Activated CD8-positive, alpha-beta memory T cell treated with anti-CD3 and anti-CD28 coated beads for 4 hours (primary cell): ENCODE data around the gene NUDC.
"Not testable (repeated sequence)": the region's sequence is repeated elsewhere in the genome, so short reads cannot be mapped to it uniquely, and the experiment has no call there.

Experiments
- DNase-seq, 2 donors: peaks; one replicate each; pipeline ENCODE4 v3.0.0-alpha.2; 2020; ENCODE audit warnings: low read depth in 2 of 2

The NUDC gene

DNA sequence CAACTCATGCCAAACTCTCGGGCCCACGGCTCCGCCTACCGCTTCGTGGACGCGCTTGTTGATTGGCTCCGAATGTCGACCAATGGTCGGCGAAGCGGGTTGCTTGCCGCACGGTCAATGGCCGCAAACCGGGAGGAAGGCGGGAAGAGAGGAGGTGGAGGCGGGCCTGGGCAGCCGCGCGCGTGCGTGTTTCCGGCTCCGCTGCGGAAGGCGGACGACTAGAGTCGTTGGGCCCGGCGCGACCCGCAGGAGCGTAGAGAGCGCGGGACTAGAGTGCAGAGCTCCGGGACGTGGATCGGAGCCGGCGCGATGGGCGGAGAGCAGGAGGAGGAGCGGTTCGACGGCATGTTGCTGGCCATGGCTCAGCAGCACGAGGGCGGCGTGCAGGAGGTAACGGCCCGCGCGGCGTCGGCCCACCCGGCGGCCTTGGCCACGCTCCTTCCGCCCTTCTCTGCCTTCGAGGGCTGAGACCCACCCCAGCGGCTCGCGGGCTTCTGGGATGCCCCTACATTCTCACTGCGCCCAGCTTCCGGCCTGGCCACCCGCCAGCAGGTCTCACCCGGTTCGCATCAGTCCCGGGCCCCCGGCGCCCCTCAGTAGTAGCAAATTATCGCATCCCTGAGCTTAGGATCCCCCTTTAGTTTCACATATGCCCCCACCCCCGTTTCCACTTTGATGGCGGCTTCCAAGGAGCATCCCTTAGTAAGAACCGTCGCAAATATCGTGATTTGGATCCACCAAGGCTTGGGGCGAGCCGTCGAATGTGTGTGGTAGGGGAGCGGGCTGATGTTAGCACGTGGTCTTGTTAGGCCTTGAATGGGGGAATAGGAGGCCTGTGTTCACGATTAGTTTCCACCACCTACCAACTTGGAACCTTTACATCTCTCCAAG is at the start of gene NUDC:
Gene NUDC (plus strand): TSS at position 204 of the 891 bp plus-strand sequence. CDS start 106 bp downstream, at position 310.
- DNase-seq, result peak; percentile 88 to 91

DNA sequence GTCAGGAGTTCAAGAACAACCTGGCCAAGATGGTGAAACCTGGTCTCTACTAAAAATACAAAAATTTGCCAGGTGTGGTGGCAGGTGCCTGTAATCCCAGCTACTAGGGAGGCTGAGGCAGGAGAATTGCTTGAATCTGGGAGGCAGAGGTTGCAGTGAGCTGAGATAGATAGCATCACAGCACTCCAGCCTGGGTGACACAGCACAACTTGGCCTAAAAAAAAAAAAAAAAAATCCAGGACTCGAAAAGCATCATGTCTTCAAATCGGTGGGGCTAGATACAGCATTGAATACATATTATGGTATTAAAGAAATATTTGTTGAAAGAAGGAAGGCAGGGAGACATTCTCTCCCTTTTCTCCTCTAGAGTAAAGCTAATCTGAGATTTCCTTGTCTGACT is 48.4 kb upstream of the NUDC start:
- DNase-seq, result not testable (repeated sequence)

DNA sequence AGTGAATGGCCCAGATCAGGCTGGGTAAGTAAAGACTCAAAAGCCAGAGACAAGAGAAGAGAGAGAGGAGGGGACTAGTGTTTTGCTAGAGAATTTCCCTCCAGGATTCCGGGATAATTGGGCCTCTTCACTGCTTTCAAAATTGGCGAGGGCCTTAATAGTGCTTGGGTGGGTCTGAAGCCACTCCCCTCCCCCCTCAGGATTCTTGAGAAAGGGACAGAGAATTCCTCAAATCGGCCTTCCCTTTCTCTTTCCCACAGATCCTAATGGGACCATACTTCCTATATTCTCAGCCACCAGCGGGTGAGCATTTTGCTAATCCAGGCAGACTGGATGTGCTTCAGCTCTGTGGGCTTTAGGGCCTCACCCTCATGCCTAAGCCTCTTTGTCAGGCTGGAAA is 46.6 kb upstream of the NUDC start:
- DNase-seq, result no peak

DNA sequence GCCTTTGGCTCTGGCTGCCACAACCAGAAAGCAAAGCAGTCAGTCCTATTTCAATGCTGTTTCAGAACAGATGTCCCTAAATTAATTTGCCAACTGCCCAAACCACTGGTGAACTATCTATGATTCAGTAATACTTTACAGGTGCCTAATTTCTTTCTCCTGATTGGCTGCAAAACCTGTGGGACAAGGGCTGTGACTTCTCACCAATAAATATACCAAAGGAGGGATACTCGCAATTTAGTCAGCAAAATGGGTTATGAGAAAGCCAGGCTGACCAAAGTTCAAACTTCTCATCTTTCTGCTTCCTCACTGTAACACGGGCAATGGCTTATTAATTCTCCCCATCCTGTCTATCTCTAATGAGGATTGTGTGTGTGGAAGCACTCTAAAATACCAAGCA is 44.2 kb upstream of the NUDC start:
- no peak for DNase-seq

DNA sequence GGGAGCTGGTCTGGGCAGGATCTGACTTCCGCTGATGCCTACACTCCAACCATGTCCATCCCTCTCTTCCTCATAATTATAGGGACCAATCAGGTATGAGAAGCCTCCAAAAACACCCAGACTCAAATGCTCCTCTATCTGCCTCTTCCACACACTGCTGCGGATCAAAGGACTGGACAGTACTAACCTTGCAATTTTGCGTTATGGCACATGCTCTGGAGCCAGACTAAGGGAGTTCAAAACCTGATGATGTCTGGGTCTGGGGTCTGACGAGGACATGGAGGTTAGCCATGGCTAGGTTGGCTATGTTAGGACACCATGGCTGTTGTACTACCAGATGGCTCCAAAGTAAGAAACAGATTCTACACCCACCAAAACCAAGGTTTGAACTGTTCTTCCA is 41.8 kb upstream of the NUDC start:
- DNase-seq, result no peak

DNA sequence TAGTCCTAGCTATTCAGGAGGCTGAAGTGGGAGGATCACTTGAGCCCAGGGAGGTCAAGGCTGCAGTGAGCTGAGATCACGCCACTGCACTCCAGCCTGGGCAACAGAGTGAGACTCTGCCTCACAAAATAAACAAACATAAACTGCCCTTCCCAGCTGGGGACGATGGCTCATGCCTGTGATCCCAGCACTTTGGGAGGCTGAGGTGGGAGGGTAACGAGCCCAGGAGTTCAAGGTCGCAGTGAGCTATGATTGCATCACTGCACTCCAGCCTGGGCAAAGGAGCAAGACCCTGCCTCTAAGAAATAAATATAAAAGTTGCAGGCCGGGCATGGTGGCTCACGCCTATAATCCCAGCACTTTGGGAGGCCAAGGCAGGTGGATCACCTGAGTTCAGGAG is 39.9 kb upstream of the NUDC start:
- DNase-seq, result not testable (repeated sequence)

DNA sequence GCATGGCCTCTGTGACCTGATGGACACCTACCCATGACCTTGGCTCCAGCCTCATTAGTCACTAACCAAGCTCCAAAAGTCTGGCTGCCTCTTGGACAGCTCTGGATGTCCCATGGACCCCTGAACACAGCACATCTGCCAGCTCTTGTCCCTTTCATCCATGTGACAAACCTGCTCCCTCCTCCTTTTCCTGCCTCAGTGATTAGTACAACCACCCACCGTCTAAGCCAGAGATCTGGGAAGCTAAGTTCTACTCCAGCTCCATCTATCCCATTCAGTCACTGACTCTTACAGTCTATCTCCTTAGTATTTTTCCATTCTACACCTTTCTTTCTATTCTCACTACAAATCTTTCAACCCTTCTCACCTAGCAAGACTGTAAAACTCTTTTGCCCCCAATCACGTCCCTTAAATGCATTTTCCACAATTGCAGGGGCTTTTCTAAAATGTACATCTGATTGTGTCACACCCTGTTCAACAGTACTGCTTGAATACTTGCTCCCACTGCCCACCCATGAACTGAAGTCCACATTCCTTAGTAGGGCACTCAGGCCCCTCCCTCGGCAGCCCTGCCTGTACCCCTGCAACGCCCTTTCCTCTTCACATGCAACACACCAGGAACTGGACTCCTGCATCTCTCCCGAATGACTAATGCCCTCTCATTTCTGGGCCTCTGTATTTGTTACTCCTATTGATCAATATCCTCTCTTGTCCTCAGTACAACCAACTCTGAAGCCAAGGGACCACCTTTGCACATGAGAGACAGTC is 38.7 kb upstream of the NUDC start:
- DNase-seq, result no peak

DNA sequence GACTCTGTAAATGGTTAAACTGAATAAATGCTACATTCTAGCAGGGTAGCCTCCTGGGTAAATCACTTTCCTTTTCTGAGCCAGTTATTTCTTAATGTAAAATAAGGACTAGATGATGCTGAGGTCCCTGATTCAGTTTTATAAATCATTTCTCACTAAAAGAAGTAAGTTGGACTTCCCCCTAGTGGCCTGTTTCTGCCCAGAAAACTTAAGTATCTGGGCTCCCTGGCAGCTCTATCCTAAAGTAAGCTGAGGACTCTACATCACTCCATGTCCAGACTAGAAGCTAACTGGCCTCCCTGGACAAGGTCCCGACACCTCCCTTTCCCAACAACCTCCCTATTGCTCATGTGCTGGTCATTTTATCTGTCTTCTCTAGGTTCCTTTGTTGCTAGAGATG is 34.4 kb upstream of the NUDC start:
- DNase-seq, result no peak

DNA sequence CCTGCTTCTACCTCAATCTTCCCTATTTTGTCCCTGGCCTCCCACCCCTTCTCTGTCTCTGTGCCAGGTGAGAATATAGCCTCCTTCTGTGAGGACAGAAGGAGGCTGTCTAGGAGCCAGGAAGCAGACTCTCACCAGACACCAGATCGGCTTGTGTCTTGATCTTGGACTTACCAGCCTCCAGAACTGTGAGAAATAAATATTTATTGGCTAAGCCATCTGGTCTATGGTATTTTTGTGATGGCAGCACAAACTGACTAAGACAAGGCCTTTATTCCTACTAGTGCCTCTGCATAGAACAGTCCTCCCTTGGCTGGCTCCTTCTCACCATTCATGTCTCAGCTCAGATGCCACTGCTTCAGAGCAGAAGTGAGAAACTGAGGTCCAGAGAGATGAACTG is 33.3 kb upstream of the NUDC start:
- no peak for DNase-seq

DNA sequence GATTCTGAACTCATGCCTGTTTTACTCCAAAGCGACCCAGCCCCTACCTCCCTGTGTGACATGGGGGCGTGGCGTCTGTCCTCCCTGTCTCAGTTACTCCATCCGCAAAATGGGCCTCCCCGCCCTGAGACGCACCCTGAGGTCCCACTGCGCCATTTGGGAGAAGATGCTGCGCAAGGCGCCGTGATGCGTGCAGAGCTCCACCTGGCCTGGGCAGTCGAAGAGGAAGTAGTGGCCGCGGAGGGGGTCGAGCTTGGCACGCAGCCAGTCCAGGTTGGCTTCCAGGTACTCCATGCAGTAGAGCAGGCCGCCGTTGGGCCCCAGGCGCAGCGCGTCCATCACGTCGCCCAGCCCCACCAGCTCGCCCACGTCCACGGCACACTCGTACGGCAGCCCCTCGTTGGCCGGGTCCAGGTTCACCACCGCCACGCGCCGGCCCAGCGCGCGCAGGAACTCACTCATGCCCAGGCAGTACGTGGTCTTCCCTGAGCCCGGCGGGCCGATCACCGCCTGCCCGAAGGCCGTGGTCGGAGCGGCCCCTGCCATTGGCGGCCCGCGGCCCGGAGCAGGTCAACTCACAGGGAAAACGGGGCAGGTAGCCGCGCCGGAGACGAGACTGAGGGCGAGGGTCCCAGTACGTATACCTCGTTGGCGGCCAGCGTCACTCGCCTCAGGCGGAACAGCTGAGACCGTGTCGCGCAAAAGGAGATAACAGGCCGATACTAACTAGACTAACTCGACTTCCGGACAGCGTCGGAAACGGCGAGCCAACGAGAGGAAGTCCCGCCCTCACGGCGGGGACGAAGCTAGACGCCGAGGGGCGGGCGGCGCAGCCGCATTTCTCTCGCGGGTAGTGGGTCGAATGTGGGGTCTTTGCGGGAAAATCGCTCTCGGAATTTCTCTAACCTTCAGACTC is 31.7 kb upstream of the NUDC start, which contains the start of gene GPN2:
Gene GPN2 (minus strand): TSS at position 733 of the 916 bp plus-strand sequence. CDS start 187 bp downstream, at position 546.
- DNase-seq, result peak; percentile 50 to 66

DNA sequence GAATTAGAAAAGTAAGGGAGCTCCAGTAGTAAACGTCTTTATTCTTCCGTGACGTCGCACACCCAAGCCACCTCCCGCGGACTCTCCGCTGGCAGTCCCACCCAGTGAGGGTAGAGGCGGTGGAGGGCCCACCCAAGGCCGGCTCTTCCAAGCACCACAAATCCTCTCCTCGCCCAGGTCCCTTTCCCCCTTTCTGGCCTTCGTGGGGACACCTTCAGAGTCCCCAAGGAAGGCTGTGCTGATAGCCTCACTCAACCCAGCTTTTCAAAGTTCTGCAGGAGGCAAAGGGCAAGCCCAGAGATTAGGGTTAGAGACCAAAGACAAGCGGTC is 31.1 kb upstream of the NUDC start:
- DNase-seq, result no peak

DNA sequence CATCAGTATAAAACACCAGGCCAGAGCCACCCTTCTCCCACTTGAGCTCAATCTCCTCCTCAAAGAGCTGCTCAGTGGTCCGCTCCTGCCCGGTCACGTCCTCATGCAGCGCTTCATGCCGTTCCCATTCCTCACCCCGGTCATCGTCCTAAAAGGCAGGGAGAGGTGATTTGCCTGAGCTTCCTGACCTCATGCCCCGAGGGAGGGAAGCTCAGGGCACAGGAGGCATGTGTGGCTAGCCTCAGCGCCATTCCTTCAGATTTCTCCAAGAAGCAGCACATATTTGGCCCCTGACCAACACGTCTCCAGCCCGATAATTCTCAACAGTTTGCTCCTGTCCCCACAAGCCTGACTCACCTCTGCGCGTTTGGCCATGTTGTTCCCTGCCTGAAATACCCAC is 27.3 kb upstream of the NUDC start:
- no peak for DNase-seq

DNA sequence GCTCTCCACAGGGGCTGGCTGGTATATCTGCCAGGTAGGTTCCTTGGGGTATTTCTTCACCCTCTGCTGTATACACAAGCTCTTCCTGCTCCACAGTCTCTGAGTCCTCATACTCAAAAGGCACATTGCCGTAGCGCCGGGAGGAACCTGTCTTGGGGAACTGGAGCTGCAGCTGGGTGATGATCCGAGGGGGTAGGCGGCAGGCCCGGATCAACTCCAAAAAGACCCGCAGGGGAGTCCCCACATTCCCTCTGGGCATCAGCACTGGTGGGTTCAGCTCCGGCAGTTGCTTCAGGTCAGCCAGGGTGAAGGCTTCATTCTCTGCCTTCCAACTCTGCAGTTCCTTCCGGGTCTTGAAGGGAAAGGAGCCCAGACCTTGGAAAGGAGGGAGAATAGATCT is 24.2 kb upstream of the NUDC start:
- DNase-seq, result no peak

DNA sequence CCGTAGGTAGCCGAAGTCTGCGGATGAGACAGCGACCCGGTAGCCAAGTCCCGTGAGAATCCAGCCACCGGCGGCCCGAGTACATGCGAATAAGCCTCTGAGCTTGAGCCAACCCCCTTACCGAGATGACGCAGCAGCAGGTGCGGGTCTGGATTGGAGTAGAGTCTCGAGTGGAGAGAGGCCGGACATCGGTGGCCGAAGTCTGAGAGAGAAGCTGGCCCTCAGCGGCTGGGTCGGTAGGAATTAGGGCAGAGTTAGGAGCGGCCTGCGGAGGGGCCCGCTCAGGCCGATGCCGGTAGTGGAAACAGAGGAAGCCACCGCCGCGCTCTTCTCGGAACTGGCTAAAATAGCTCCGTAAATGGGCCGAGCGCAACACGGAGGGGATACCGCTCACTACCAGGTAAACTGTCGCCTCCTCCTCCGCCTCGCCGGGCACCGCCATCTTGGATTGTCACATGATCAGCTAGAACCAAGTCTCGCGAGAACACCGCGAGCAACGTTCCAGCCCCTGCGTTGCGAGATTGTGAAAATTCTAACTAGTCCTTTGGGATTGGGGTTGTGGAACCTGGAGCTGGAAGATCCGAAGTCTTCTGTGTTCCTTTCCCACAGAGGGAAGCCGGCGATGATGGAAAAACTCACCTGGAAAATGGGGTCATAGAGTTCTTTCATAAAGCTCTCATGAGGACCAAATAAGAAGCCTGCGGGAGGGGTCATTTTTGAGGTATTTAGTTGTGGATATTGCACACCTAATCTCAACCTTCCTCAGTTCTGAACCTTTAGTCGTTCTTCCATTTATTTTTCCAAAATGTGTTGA is 21.3 kb upstream of the NUDC start, which contains the start of gene GPATCH3:
Gene GPATCH3 (minus strand): TSS at position 467 of the 814 bp plus-strand sequence. CDS start 25 bp downstream, at position 442.
- DNase-seq, result peak; percentile 77 to 78

DNA sequence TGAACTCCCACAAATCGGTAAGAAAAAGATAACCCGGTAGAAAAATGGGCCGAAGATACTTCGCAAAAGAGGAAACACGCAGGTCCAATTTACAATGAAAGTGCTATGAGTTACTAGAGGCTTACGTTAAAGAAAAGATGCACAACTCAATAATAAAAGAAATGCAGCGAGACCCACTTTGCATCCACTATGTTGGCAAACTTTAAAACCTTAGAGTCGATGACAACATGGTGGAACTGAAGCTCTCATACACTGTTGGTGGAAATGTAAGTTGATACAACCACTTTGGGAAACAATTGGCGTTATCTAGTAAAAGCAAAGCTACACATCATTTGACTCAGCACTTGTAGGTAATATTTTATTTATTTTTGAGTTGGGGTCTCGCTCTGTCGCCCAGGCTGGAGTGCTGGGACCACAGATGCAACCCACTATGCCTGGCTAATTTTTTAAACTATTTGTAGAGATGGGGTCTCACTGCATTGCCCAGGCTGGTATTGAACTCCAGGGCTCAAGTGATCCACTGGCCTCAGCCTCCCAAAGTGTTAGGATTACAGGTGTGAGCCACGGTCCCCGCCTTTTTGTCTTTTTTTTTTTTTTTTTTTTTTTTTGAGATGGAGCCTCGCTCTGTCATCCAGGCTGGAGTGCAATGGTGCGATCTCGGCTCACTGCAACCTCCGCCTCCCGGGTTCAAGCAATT is 20.6 kb upstream of the NUDC start:
- no peak for DNase-seq

DNA sequence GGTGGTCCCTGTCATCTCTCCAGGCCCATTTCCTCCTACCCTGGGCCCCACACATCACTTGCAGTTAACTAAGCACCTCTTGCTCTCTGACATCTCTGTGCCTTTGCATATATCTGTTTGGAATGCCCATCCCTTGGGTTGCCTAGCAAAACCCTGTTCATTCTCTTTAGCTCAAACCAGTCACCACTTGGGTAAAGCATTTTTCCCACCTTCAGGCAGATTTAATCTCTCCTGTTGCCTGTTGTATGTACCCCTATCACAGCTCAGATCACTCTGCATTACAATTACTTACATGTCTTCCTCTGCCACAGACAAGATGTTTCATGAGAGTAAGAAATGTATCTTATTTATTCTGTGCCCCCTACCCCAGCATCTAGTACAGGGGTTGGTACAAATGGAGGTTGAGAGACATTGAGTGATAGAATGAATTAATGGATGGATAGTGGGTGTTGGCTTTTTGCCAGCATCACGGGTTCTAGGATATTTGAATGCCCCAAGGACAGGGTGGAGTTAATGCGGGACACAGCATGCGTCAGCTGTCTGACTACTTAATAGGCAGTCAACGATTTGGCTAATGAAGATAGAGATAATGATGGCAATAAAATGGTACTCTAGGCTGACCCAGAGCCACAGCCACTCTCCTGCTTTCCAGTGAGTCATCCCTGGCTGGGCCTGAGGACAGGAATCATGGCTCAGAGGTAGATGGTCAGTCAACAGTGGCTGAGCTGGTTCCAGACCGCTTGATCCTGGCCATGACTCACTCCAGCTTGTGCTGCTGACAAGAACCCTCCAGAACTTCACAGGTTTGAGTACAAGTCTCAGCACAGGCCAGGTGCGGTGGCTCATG is 14.2 kb upstream of the NUDC start:
- DNase-seq, result no peak

DNA sequence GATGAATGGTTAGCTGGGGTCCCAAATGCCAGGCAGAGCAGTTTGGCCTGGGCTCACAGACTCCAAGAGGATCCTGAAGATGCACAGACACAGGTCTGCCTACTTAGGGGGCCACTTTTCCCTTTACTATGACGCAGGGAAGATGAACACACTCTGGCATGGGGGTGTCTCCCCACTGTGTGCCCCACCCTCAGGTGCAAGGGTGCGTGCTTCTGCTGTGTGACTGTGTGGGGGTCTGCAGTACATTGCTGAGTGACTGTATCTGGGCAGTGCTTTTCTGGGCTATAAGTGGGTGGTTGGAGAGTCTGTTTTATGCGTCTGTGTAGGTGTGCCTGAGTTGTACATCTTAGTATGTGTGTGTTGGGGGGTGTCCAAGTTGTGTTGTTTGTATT is 11.6 kb upstream of the NUDC start:
- DNase-seq, result no peak

DNA sequence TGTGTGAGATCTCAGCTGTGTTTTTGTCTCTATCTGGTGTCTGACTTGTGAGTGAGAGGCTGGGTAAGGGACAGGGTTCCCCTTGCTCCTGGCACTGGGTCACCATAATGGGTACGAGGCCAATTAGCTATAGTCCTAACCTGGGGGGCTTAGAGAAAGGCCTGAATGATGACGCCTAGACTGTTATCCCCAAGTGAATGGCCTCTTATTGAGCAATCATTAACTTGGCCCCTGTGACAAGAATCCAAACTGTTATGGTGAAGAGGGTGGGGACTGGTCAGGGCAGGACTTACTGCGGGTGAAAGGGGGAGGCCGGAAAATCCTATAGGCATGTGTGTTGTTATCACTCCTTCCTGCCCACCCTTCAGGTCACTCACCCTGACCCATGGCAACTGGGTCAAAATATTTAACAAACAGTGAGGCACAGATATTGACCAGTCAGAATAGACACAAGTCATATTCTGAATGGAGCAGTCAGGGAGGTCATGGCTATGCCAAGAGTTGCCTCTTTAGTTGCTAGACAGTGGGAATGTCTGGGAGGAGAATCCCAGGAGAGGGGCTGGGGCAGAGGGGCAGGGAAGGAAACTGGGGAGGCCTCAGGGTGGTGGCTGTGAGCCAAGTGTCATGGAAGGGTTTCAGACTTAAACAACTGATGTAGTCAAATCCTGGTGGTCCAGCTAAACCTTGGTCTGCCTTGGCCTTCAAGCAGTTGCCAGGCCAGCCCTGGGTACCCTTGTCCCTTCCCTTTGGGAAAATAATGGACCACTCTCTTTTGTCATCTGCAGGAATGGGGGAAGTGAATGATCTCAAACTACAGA is 11.0 kb upstream of the NUDC start:
- no peak for DNase-seq
